Measurements from ENCODE around the gene PTHLH. TPM values are rescaled to one million over a fixed set of nuclear protein-coding genes. Genes with fewer than 3 reads are reported as not detected.

PTHLH gene
- total RNA-seq, 1 experiment from 2014 or later = 0.35 TPM

- no peak overlapping the region for H2BK20ac ChIP-seq (ENCODE audit: low read depth, low read length, poor library complexity, severe bottlenecking)
- no peak overlapping the region for H2BK12ac ChIP-seq (ENCODE audit: insufficient read length, low read depth, low read length)
- no peak overlapping the region for H3K4ac ChIP-seq (ENCODE audit: low read depth, low read length)
- H3K14ac ChIP-seq (ENCODE audit: insufficient read depth, low read length) = no peak overlapping the region
- H3K9me3 ChIP-seq (ENCODE audit: control insufficient read depth, low read depth, low read length) = no peaks in the 10 kb centered on the region
- Mint-ChIP-seq H3K27me3 (ENCODE audit: low read depth) (no peaks in the 10 kb centered on the region; the same call in 1 of the 2 replicates), H3K27ac (peak overlapping the region in 1 of 3 experiments; percentile 45; a peak in 1 of 7 replicates), H3K4me1 (peaks cover 17 to 19% of the 10 kb centered on the region in 2 experiments), H3K4me3 (no peak overlapping the region), H3K9me3 (no peaks in the 10 kb centered on the region), H3K36me3 (ENCODE audit: insufficient read depth in 1 of 3, low read depth in 3 of 3) (no peaks in the 10 kb centered on the region)
- H3K27me3 ChIP-seq (ENCODE audit: insufficient read depth, low read length) = no peaks in the 10 kb centered on the region
- no peak overlapping the region for H2BK15ac ChIP-seq (ENCODE audit: low read depth, low read length)
- no peak overlapping the region for H2BK120ac ChIP-seq (ENCODE audit: low read depth, low read length, poor library complexity, severe bottlenecking)
- no peak overlapping the region for H3K18ac ChIP-seq (ENCODE audit: insufficient read length, low read depth, low read length)
- H2AK5ac ChIP-seq (ENCODE audit: insufficient read length, low read length) = no peak overlapping the region
- H3K56ac ChIP-seq (ENCODE audit: insufficient read length, low read depth, low read length) = no peak overlapping the region
- H3K79me1 ChIP-seq (ENCODE audit: insufficient read depth, low read depth, low read length, poor library complexity, severe bottlenecking) = no peaks in the 10 kb centered on the region
- H2AFZ ChIP-seq (ENCODE audit: low read length) = no peak overlapping the region
- no peak overlapping the region for H2BK5ac ChIP-seq (ENCODE audit: insufficient read length, low read length)
- no peak overlapping the region for H4K8ac ChIP-seq (replicated peaks; ENCODE audit: insufficient read length, low read depth, low read length)
- H3K27ac ChIP-seq (ENCODE audit: insufficient read length, low read depth, low read length) = no peak overlapping the region
- no peak overlapping the region for H3K23ac ChIP-seq (ENCODE audit: insufficient read length, low read depth, low read length)
- no peak overlapping the region for H4K91ac ChIP-seq (ENCODE audit: insufficient read length, low read depth, low read length)
- H4K5ac ChIP-seq (ENCODE audit: insufficient read length, low read depth, low read length) = no peak overlapping the region
- no CpG with 5 or more reads among the region's 1 CpG for WGBS (ENCODE audit: extremely low coverage, insufficient read length, low lambda C conversion rate)
- no peak for DNase-seq
- TF ChIP-seq CTCF (conservative IDR thresholded peaks at IDR 0.05) = no peak
- no peaks in the 10 kb centered on the region; the same call in 1 of the 2 replicates for H3K4me1 ChIP-seq (ENCODE audit: insufficient read depth, low read length)
- H3K4me2 ChIP-seq (ENCODE audit: insufficient read depth, insufficient read length, low read length) = no peak overlapping the region
- no peak overlapping the region for H3K9ac ChIP-seq (ENCODE audit: extremely low read depth, insufficient read length, low read length)
- H3K23me2 ChIP-seq (ENCODE audit: insufficient read length, low read depth, low read length, poor library complexity, severe bottlenecking) = no peaks in the 10 kb centered on the region
- no peak overlapping the region for H3T11ph ChIP-seq (ENCODE audit: low read length)
- no peaks in the 10 kb centered on the region for H4K20me1 ChIP-seq (ENCODE audit: control insufficient read depth, insufficient read depth, insufficient read length)
- no peaks in the 10 kb centered on the region for H3K79me2 ChIP-seq (ENCODE audit: insufficient read depth, low read length)
Observed at GRCh38 chr12:27922531-27923139, 49.9 kb downstream of the PTHLH start.

Data from H9 (cell line).